Raji (cell line): Measurements from ENCODE around the gene SPATS1.
A peak's percentile ranks its signal among the peaks of the same experiment; 100 is the strongest.

Experiments used
- POLR2A ChIP-seq: IDR thresholded peaks from 2 replicates; pipeline ENCODE4 v1.6.1; 2011; ENCODE audit warnings: low read depth, low read length, control low read depth; ENCODE audit not compliant: insufficient read depth

SPATS1 gene

GRCh38 chr6:44304282-44305199 is 37.9 kb upstream of the SPATS1 start:
- no peak for TF ChIP-seq POLR2A

GRCh38 chr6:44305200-44305725 is 37.2 kb upstream of the SPATS1 start:
- no peak for TF ChIP-seq POLR2A

DNA sequence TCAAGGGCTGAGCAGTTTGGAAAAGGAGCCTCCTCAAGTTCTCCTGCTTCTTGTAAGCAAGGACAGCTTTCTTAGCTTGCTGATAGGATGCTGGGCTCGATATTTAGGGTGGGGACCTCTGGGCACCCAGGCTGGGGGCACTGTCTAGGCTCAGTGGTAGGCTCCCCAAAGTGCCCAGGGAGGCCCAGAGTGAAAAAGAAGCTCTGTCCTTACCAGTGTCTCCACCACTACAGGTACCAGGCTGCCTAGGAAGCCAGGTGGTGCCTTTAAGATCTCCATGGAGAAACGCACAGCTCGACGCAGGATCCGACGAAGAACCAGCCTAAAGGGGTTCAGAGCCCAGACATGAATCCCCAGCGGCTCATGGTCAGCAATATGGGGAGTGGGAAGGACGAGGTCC is 35.7 kb upstream of the SPATS1 start:
- TF ChIP-seq POLR2A, result no peak

GRCh38 chr6:44307217-44307616 is 35.2 kb upstream of the SPATS1 start:
- TF ChIP-seq POLR2A, result no peak

GRCh38 chr6:44309092-44309491 is 33.4 kb upstream of the SPATS1 start:
- no peak for TF ChIP-seq POLR2A

- TF ChIP-seq POLR2A, result no peak
Measured at GRCh38 chr6:44309631-44310030, 32.8 kb upstream of the SPATS1 start.

DNA sequence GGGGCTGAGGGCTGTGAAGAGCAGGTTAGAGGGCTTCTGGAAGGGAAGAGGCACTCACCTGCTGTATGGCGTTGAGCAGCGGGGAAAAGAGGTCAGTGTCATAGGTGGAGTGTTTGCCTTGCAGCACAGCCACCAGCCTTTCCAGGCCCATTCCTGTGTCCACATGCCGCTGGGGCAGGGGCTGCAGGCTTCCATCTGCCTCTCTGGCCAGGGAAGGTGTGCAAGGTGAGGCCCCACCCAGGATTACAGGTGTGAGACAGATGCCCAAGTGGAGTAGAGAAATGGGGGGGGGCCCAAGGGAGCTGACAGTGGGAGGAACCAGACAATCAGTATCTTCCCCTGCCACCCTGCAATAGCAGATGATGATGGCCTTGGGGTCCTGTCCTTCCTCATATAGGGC is 32.2 kb upstream of the SPATS1 start:
- TF ChIP-seq POLR2A, result no peak

GRCh38 chr6:44311304-44311703 is 31.1 kb upstream of the SPATS1 start:
- no peak for TF ChIP-seq POLR2A

- TF ChIP-seq POLR2A, result no peak
Measured at GRCh38 chr6:44311767-44312166, 30.7 kb upstream of the SPATS1 start.

GRCh38 chr6:44312901-44313788 is 29.3 kb upstream of the SPATS1 start, which contains the start of gene AARS2:
TSS of gene AARS2 (minus strand) at chr6:44313347. CDS start at chr6:44313323, 24 bp downstream.
- TF ChIP-seq POLR2A, result peak; percentile 97

- TF ChIP-seq POLR2A, result no peak
Measured at GRCh38 chr6:44315516-44315915, 26.9 kb upstream of the SPATS1 start.

DNA sequence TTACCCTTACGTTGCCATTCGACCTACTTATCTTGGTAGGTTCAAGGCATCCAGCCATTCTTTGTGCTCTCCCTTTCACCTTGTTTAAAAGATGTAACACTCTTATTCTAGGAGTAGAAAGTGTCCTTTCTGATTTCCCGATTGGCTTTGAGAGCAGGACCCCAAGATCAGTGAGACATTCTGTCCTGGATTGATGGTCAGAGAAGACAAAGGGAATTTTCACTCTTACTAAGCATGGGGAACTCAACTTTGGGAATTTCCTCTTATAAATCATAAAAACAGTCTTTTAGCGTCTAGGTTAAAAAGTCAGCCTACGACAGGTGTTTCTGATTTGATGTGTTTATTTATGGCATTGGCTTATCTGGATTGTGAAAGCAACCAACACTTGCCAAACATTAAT is 26.5 kb upstream of the SPATS1 start:
- TF ChIP-seq POLR2A, result no peak

DNA sequence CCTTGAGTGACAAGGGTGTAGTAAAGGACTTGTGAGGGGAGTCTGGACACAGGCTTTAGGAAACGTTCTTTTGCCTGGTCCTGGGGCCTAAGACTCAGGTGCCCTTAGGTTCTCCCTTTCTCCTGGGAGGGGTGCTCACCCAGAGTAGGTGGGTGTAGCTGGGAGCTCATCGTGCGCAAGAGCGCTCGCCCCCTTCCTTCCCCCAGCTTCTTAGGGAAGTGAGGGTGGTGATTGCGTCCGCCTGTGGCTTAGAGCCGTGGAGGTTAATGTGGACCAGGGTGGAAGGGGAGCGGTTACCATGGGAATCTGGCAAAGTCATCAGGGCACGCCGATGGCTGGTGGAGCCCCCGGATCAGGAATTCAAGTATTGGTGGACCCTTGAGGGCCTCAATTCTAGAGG is 26.0 kb upstream of the SPATS1 start:
- TF ChIP-seq POLR2A, result no peak

- TF ChIP-seq POLR2A, result no peak
Measured at GRCh38 chr6:44321210-44321609, 21.2 kb upstream of the SPATS1 start.

- no peak for TF ChIP-seq POLR2A
Measured at GRCh38 chr6:44327096-44327495, 15.4 kb upstream of the SPATS1 start.

GRCh38 chr6:44327760-44328159 is 14.7 kb upstream of the SPATS1 start:
- TF ChIP-seq POLR2A, result no peak

DNA sequence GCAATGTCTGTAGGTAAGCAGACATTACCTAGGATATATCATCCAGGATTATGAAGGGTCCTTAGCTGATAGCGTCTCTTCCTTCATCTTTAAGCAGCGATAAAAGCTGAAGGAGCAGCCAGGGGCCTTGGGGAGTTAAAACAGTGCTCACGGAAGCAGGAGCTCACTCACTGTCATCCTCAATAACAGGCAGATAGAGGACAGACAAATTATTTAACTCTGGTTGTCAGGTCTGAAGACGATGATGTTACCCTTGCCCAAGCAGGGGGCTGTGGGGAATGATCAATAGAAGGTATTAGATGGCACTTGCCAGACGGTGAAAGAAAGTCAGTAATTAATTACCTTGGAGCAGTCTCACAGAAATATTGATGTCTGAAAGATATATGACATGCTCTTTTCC is 12.6 kb upstream of the SPATS1 start:
- no peak for TF ChIP-seq POLR2A
